Uterus (tissue), 4 donors: ENCODE measurements around the gene POMT2. TPM values are rescaled to one million over a fixed set of nuclear protein-coding genes. Genes with fewer than 3 reads are reported as not detected.

Experiments
- DNase-seq, 2 donors: peaks; one replicate each; pipeline ENCODE4 v3.0.0-alpha.2; 2019 to 2020
- H3K27ac ChIP-seq, 2 donors: fragments of 200-600 bp; sonication (generic); 1 replicate in 1 of 2; 2 replicates in 1 of 2; pipeline ENCODE4 v1.5.1; 2016 to 2018
- H3K27me3 ChIP-seq, 2 donors: fragments of 200-600 bp; sonication (generic); one replicate each; pipeline ENCODE4 v1.5.1; 2018 to 2019; ENCODE audit warnings: control low read depth in 1 of 2
- H3K36me3 ChIP-seq, 2 donors: fragments of 200-600 bp; sonication (generic); one replicate each; pipeline ENCODE4 v1.5.1; 2019; ENCODE audit warnings: control low read depth in 1 of 2
- H3K4me1 ChIP-seq, 2 donors: fragments of 200-600 bp; sonication (generic); one replicate each; pipeline ENCODE4 v1.5.1; 2018 to 2019; ENCODE audit warnings: control low read depth in 1 of 2
- H3K4me3 ChIP-seq, 2 donors: fragments of 200-600 bp; sonication (generic); 1 replicate in 1 of 2; 2 replicates in 1 of 2; pipeline ENCODE4 v1.5.1; 2018 to 2019; ENCODE audit warnings: mild to moderate bottlenecking in 1 of 2
- H3K9me3 ChIP-seq, 2 donors: fragments of 200-600 bp; sonication (generic); one replicate each; pipeline ENCODE4 v1.5.1; 2019; ENCODE audit warnings: control low read depth in 1 of 2
- POLR2A ChIP-seq, 2 donors: fragments of 450-650 bp; IDR thresholded peaks; one replicate each; pipeline ENCODE4 v1.6.1; 2016; ENCODE audit warnings: antibody characterized with exemption in 2 of 2, mild to moderate bottlenecking in 1 of 2, moderate library complexity in 1 of 2
- intact Hi-C: fragments of 100-400 bp; cut with DNase I; formaldehyde crosslinking; loops from one replicate; pipeline ENCODE4 v1.15.1; 2023; ENCODE audit warnings: low total_unique reads
- total RNA-seq, 4 donors: library from RNA; depleted of rRNA in 3 of 4; stranded (reverse); fragments of >200 nt in 3 of 4; gene quantifications; one replicate each; pipeline versions ENCODE4 v1.1.0 to v1.2.4, GENCODE V29; 2014 to 2023
- TF ChIP-seq, protein P1 (sequence below), 4 experiments: fragments of 200-600 bp in 2 of 4; fragments of 450-650 bp in 2 of 4; sonication (generic) in 2 of 4; IDR thresholded peaks; one replicate each; pipeline ENCODE4 v1.5.1; 2016 to 2019; ENCODE audit warnings: antibody characterized with exemption in 4 of 4, mild to moderate bottlenecking in 2 of 4, moderate library complexity in 1 of 4
- donor health status: DM: yes; HTN: yes; CAD: no.

The POMT2 gene
- total RNA-seq, 4 donors from 2014 or later: 2.1 to 72.2 (median 27.9) TPM

DNA sequence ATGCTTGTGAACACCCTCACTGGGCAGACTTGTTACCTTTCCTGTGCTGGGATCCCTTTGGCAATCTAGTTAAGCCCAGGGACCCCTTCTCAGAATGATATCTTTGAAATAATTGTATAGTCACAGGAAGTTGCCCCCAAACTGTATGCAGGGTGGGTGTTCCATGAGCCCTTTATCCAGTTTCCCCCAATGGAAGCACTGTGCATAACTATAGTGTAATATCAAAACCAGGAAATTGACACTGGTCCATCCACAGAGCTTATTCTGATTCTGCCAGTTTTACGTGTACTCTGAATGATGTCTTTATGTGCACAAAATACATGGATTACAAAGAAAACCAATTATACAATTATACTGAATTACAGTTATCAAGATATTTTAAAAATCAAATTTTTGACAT is 73.9 kb downstream of the POMT2 start:
- intact Hi-C loops: no loop called here
- no peak overlapping the region for H3K27ac ChIP-seq

GRCh38 chr14:77245820-77246219 is 74.9 kb downstream of the POMT2 start:
- no peak for DNase-seq
- no peaks in the 10 kb centered on the region for H3K9me3 ChIP-seq
- H3K27me3 ChIP-seq: no peaks in the 10 kb centered on the region
- no peaks in the 10 kb centered on the region for H3K36me3 ChIP-seq
- intact Hi-C loops: no loop called here
- no peak overlapping the region for H3K27ac ChIP-seq
- no peaks in the 10 kb centered on the region for H3K4me1 ChIP-seq
- no peak for TF ChIP-seq POLR2A (IDR thresholded peaks at IDR 0.05)
- TF ChIP-seq, protein P1, sequence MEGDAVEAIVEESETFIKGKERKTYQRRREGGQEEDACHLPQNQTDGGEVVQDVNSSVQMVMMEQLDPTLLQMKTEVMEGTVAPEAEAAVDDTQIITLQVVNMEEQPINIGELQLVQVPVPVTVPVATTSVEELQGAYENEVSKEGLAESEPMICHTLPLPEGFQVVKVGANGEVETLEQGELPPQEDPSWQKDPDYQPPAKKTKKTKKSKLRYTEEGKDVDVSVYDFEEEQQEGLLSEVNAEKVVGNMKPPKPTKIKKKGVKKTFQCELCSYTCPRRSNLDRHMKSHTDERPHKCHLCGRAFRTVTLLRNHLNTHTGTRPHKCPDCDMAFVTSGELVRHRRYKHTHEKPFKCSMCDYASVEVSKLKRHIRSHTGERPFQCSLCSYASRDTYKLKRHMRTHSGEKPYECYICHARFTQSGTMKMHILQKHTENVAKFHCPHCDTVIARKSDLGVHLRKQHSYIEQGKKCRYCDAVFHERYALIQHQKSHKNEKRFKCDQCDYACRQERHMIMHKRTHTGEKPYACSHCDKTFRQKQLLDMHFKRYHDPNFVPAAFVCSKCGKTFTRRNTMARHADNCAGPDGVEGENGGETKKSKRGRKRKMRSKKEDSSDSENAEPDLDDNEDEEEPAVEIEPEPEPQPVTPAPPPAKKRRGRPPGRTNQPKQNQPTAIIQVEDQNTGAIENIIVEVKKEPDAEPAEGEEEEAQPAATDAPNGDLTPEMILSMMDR (IDR thresholded peaks at IDR 0.05): no peak
- H3K4me3 ChIP-seq: no peak overlapping the region

More for the DNA sequence above, 73.9 kb downstream of the POMT2 start:
- no peaks in the 10 kb centered on the region for H3K36me3 ChIP-seq
- H3K27me3 ChIP-seq: no peaks in the 10 kb centered on the region
- TF ChIP-seq, protein P1 (IDR thresholded peaks at IDR 0.05): no peak
- no peak for TF ChIP-seq POLR2A (IDR thresholded peaks at IDR 0.05)
- no peak overlapping the region for H3K4me3 ChIP-seq
- no peaks in the 10 kb centered on the region for H3K4me1 ChIP-seq
- DNase-seq: no peak
- H3K9me3 ChIP-seq: no peaks in the 10 kb centered on the region

DNA sequence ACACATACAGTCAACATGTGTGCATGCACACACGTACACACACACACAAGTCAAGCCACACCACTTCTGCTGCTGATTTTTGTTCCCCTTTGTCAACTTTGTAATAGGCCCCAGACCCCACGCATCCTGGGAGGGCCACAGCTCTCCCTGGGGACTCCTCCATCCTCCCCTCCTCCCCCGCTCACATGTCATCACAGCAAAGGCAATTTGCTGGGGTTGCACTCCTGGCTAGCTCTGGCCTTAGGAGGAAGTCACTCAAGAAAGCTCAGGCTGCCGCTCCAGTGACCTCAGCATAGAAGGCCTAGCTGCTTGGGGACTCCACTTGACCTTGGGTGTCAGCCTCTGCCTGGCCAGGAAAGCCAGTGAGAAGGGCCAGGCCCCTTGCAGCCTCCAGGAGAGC is 76.8 kb downstream of the POMT2 start:
- H3K4me3 ChIP-seq: no peak overlapping the region
- no peak for DNase-seq
- intact Hi-C loops: no loop called here
- no peaks in the 10 kb centered on the region for H3K36me3 ChIP-seq
- no peaks in the 10 kb centered on the region for H3K9me3 ChIP-seq
- H3K27ac ChIP-seq: no peak overlapping the region
- no peak for TF ChIP-seq POLR2A (IDR thresholded peaks at IDR 0.05)
- TF ChIP-seq, protein P1 (IDR thresholded peaks at IDR 0.05): no peak
- no peaks in the 10 kb centered on the region for H3K27me3 ChIP-seq
- H3K4me1 ChIP-seq: no peaks in the 10 kb centered on the region

DNA sequence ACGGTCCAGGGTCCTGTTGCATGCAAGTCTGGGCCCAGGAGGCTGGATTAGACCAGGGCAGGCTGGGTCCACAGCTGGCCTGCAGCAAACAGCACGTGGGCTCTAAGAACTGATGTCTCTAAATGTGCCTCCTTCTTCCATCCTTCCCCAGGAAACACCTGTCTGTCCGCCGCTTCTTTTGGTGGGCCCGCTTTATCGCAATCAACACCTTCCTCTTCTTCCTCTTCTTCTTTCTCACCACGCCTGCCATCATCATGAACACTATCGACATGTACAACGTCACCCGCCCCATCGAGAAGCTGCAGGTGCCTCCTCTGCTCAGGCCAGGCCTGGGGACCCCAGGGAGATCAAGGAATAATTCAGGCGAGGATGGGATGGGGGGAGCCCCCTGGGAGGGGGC is 77.9 kb downstream of the POMT2 start:
- Histone ChIP-seq H3K36me3 (no peaks in the 10 kb centered on the region), H3K27me3 (no peaks in the 10 kb centered on the region), H3K4me1 (no peaks in the 10 kb centered on the region), H3K4me3 (no peak overlapping the region), H3K27ac (no peak overlapping the region), H3K9me3 (no peaks in the 10 kb centered on the region)
- TF ChIP-seq, protein P1 (IDR thresholded peaks at IDR 0.05): no peak
- TF ChIP-seq POLR2A (IDR thresholded peaks at IDR 0.05): no peak
- DNase-seq: no peak
- intact Hi-C loops: no loop called here

- H3K4me3 ChIP-seq: no peak overlapping the region
- intact Hi-C loops: no loop called here
- no peaks in the 10 kb centered on the region for H3K9me3 ChIP-seq
- DNase-seq: no peak
- H3K4me1 ChIP-seq: no peaks in the 10 kb centered on the region
- no peak for TF ChIP-seq POLR2A (IDR thresholded peaks at IDR 0.05)
- TF ChIP-seq, protein P1 (IDR thresholded peaks at IDR 0.05): no peak
- H3K27ac ChIP-seq: no peak overlapping the region
- no peaks in the 10 kb centered on the region for H3K27me3 ChIP-seq
- H3K36me3 ChIP-seq: no peaks in the 10 kb centered on the region
These were observed 78.7 kb downstream of the POMT2 start for GRCh38 chr14:77241955-77242354.
